ENCODE results near the gene FAM185A.
"Not testable (repeated sequence)": the region's sequence is repeated elsewhere in the genome, so short reads cannot be mapped to it uniquely, and the experiment has no call there.

The FAM185A gene

GRCh38 chr7:102778663-102779062, 29.9 kb downstream of the FAM185A start:
- H3K4me3 ChIP-seq (ENCODE audit: low read length); H3K9me2 ChIP-seq (replicated peaks; ENCODE audit: control insufficient read depth, low read length); H3K27me3 ChIP-seq (ENCODE audit: control insufficient read depth, low read length); H3K9me3 ChIP-seq (ENCODE audit: control insufficient read depth, insufficient read depth, low read length); H3F3A ChIP-seq (ENCODE audit: control insufficient read depth, insufficient read depth); H3K79me2 ChIP-seq (ENCODE audit: control insufficient read depth, low read length); H3K4me2 ChIP-seq (ENCODE audit: low read length); H3K27ac ChIP-seq (ENCODE audit: low read depth, low read length); H4K20me1 ChIP-seq (ENCODE audit: control insufficient read depth, insufficient read depth, low read depth, low read length): not testable (repeated sequence)
- Histone ChIP-seq H3K36me3 (ENCODE audit: control insufficient read depth, low read length) (peaks cover 21% of the 10 kb centered on the region), H3K4me1 (ENCODE audit: control insufficient read depth, low read length) (peaks cover 26% of the 10 kb centered on the region)

DNA sequence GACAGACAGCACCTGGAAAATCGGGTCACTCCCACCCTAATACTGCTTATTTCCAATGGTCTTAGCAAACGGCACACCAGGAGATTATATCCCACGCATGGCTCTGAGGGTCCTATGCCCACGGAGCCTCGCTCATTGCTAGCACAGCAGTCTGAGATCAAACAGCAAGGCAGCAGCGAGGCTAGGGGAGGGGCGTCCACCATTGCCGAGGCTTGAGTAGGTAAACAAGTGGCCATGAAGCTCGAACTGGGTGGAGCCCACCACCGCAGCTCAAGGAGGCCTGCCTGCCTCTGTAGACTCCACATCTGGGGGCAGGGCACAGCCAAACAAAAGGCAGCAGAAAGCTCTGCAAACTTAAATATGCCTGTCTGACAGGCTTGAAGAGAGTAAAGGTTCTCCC, 32.1 kb downstream of the FAM185A start:
- H3K4me2 ChIP-seq (ENCODE audit: low read length); H3K4me1 ChIP-seq (ENCODE audit: control insufficient read depth, low read length); H3K79me2 ChIP-seq (ENCODE audit: control insufficient read depth, low read length); H3F3A ChIP-seq (ENCODE audit: control insufficient read depth, insufficient read depth); H4K20me1 ChIP-seq (ENCODE audit: control insufficient read depth, insufficient read depth, low read depth, low read length); H3K4me3 ChIP-seq (ENCODE audit: low read length); H3K27me3 ChIP-seq (ENCODE audit: control insufficient read depth, low read length); H3K9me2 ChIP-seq (replicated peaks; ENCODE audit: control insufficient read depth, low read length); H3K27ac ChIP-seq (ENCODE audit: low read depth, low read length); H3K9me3 ChIP-seq (ENCODE audit: control insufficient read depth, insufficient read depth, low read length): not testable (repeated sequence)
- H3K36me3 ChIP-seq (ENCODE audit: control insufficient read depth, low read length), result peaks cover 11% of the 10 kb centered on the region

DNA sequence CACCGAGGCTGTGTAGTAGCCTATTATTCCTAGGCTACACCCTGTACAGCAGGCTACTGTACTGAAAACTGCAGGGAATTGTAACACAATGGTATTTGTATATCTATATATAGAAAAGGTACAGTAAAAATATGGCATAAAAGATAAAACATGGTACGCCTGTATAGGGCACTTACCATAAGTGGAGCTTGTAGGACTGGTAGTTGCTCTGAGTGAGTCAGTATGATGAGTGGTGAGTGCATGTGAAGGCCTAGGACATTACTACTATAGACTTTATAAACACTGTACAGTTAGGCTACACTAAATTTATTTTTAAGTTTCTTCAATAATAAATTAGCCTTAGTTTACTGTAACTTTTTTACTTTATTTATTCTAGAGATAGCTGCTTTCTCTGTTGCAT, 40.0 kb downstream of the FAM185A start:
- H3K27me3 ChIP-seq (ENCODE audit: control insufficient read depth, low read length); H3K9me3 ChIP-seq (ENCODE audit: control insufficient read depth, insufficient read depth, low read length): not testable (repeated sequence)

DNA sequence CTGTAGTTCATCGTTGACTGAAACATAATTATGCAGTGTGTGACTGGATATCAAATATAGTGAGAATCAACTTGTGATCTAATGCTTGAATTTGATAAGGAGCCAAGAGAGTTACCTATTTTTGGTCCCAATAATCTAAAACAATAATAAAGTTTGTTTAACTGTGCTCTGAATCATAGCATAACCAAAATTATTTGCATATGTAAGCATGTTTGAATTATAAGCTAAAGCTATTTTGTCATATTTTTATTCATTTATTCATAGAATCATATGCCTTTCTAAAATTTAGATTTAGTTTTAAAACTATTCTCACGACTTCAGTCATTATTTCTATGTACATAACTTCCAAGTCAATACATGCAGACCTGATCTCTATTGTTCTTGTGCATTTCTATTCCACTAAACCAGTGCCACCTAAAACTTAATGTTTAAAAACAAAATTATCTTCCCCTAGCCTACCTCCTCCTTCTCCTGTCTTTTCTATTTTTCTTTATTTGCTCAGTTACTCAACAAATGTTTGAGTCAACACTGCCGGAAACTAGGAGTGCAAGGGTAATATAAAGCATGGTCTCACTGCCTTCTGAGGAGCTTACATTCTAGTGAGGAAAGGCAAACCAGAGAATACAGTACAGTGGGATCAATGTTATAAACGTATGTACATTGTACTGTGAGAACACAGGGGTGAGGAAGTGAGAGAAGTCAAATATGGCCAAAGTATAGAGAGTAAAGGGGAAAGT, 41.7 kb downstream of the FAM185A start:
- not testable (repeated sequence) for H3K27me3 ChIP-seq (ENCODE audit: control insufficient read depth, low read length); H3F3A ChIP-seq (ENCODE audit: control insufficient read depth, insufficient read depth); H3K36me3 ChIP-seq (ENCODE audit: control insufficient read depth, low read length); H3K9me2 ChIP-seq (replicated peaks; ENCODE audit: control insufficient read depth, low read length); H3K27ac ChIP-seq (ENCODE audit: low read depth, low read length); H4K20me1 ChIP-seq (ENCODE audit: control insufficient read depth, insufficient read depth, low read depth, low read length); H3K9me3 ChIP-seq (ENCODE audit: control insufficient read depth, insufficient read depth, low read length); H3K4me3 ChIP-seq (ENCODE audit: low read length); H3K79me2 ChIP-seq (ENCODE audit: control insufficient read depth, low read length); H3K4me1 ChIP-seq (ENCODE audit: control insufficient read depth, low read length); H3K4me2 ChIP-seq (ENCODE audit: low read length)

More for the DNA sequence above, 40.0 kb downstream of the FAM185A start:
- H3K4me2 ChIP-seq (ENCODE audit: low read length); H3K79me2 ChIP-seq (ENCODE audit: control insufficient read depth, low read length); H4K20me1 ChIP-seq (ENCODE audit: control insufficient read depth, insufficient read depth, low read depth, low read length); H3K4me1 ChIP-seq (ENCODE audit: control insufficient read depth, low read length); H3K27ac ChIP-seq (ENCODE audit: low read depth, low read length); H3F3A ChIP-seq (ENCODE audit: control insufficient read depth, insufficient read depth); H3K4me3 ChIP-seq (ENCODE audit: low read length); H3K9me2 ChIP-seq (replicated peaks; ENCODE audit: control insufficient read depth, low read length); H3K36me3 ChIP-seq (ENCODE audit: control insufficient read depth, low read length): not testable (repeated sequence)

GRCh38 chr7:102791367-102791766, 42.6 kb downstream of the FAM185A start:
- not testable (repeated sequence) for H3K4me2 ChIP-seq (ENCODE audit: low read length); H3K79me2 ChIP-seq (ENCODE audit: control insufficient read depth, low read length); H3F3A ChIP-seq (ENCODE audit: control insufficient read depth, insufficient read depth); H3K9me3 ChIP-seq (ENCODE audit: control insufficient read depth, insufficient read depth, low read length); H3K36me3 ChIP-seq (ENCODE audit: control insufficient read depth, low read length); H3K4me1 ChIP-seq (ENCODE audit: control insufficient read depth, low read length); H3K4me3 ChIP-seq (ENCODE audit: low read length); H3K27ac ChIP-seq (ENCODE audit: low read depth, low read length); H3K9me2 ChIP-seq (replicated peaks; ENCODE audit: control insufficient read depth, low read length); H4K20me1 ChIP-seq (ENCODE audit: control insufficient read depth, insufficient read depth, low read depth, low read length); H3K27me3 ChIP-seq (ENCODE audit: control insufficient read depth, low read length)

GRCh38 chr7:102791831-102792230, 43.0 kb downstream of the FAM185A start:
- not testable (repeated sequence) for H3K9me3 ChIP-seq (ENCODE audit: control insufficient read depth, insufficient read depth, low read length); H3F3A ChIP-seq (ENCODE audit: control insufficient read depth, insufficient read depth); H3K79me2 ChIP-seq (ENCODE audit: control insufficient read depth, low read length); H3K4me2 ChIP-seq (ENCODE audit: low read length); H3K27ac ChIP-seq (ENCODE audit: low read depth, low read length); H3K4me3 ChIP-seq (ENCODE audit: low read length); H4K20me1 ChIP-seq (ENCODE audit: control insufficient read depth, insufficient read depth, low read depth, low read length); H3K4me1 ChIP-seq (ENCODE audit: control insufficient read depth, low read length); H3K27me3 ChIP-seq (ENCODE audit: control insufficient read depth, low read length); H3K36me3 ChIP-seq (ENCODE audit: control insufficient read depth, low read length); H3K9me2 ChIP-seq (replicated peaks; ENCODE audit: control insufficient read depth, low read length)

DNA sequence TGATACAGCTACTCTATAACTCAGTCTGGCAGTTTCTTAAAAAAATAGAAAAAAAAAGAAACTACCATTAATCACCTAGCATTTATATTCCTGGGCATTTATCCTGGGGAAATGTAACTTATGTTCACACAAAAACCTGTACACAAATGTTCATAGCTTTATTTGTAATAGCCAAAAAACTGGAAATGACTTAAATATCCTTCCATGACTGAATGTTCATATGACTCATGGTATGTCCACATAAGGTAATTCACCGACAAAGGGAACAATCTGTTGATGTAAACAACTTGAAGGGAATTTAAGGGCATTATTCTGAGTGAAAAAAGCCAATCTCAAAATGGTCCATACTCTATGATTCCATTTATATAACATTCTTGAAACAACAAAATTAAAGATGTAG, 45.8 kb downstream of the FAM185A start:
- not testable (repeated sequence) for H3K9me3 ChIP-seq (ENCODE audit: control insufficient read depth, insufficient read depth, low read length); H3F3A ChIP-seq (ENCODE audit: control insufficient read depth, insufficient read depth); H3K4me3 ChIP-seq (ENCODE audit: low read length); H4K20me1 ChIP-seq (ENCODE audit: control insufficient read depth, insufficient read depth, low read depth, low read length); H3K4me2 ChIP-seq (ENCODE audit: low read length); H3K36me3 ChIP-seq (ENCODE audit: control insufficient read depth, low read length); H3K27ac ChIP-seq (ENCODE audit: low read depth, low read length); H3K4me1 ChIP-seq (ENCODE audit: control insufficient read depth, low read length); H3K9me2 ChIP-seq (replicated peaks; ENCODE audit: control insufficient read depth, low read length); H3K79me2 ChIP-seq (ENCODE audit: control insufficient read depth, low read length); H3K27me3 ChIP-seq (ENCODE audit: control insufficient read depth, low read length)

DNA sequence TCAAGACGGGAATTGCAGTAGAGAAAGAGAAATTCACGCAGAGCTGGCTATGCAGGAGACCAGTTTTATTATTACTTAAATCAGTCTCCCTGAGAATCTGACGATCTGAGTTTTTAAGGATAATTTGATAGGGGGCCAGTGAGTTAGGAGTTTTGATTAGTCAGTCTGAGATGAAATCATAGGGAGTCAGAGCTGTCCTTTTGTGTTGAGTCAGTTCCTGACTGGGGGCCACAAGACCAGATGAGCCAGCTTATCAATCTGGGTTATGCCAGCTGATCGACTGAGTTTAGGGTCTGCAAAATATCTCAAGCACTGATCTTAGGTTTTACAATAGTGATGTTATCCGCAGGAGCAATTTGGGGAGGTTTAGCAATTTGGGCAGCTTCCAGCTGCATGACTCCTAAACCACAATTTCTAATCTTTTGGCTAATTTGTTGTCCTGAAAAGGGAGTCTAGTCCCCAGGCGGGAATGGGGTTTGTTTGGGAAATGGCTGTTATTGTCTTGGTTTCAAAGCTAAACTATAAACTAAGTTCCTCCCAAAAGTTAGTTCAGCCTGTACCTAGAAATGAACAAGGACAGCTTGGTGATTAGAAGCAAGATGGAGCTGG, 47.3 kb downstream of the FAM185A start:
- not testable (repeated sequence) for H3K27me3 ChIP-seq (ENCODE audit: control insufficient read depth, low read length); H3K4me2 ChIP-seq (ENCODE audit: low read length); H4K20me1 ChIP-seq (ENCODE audit: control insufficient read depth, insufficient read depth, low read depth, low read length); H3K4me3 ChIP-seq (ENCODE audit: low read length); H3K36me3 ChIP-seq (ENCODE audit: control insufficient read depth, low read length); H3K9me3 ChIP-seq (ENCODE audit: control insufficient read depth, insufficient read depth, low read length); H3K9me2 ChIP-seq (replicated peaks; ENCODE audit: control insufficient read depth, low read length); H3F3A ChIP-seq (ENCODE audit: control insufficient read depth, insufficient read depth); H3K27ac ChIP-seq (ENCODE audit: low read depth, low read length); H3K4me1 ChIP-seq (ENCODE audit: control insufficient read depth, low read length); H3K79me2 ChIP-seq (ENCODE audit: control insufficient read depth, low read length)

Measured in DOHH2 (cell line).